ENCODE measurements around the gene PTPRN2.

PTPRN2 gene

DNA sequence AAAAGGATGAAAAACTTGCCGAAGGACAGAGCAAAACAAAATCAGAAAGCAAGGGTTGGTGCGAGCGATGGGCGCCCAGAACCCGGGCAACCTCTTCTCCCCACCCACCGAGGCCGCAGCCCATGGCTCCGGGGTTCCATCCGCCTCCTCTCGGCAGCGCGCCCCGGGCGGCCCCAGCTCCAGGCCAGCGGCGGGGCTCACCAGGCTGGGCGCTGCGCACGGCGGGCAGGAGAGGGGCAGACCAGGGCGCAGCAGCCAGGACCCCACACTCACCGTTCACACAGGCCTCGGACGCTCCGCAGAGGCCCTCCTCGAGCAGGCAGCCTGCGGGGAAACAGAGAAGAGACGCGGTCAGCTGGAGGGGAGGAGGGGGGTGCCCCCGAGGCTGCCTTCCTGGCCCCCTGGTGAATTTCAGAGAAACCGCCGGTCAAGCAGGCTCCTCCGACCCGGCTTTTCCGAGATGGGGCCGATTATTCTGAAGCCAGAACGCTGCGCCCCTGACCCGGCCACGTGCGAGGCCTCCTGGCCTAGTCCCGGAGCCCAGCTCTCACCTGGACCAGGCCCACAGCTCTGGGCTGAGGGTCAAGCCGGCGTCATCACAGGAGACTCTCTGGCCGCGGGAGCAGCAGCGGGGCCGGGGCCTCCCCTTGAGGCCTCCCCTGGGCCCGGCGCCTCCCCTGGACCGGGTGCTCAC lies 98.0 kb downstream of the PTPRN2 start:
- DNase-seq (ENCODE audit: low spot score), result no peak

GRCh38 chr7:158488181-158488971 lies 99.2 kb downstream of the PTPRN2 start:
- DNase-seq (ENCODE audit: low spot score), result no peak

- DNase-seq (ENCODE audit: low spot score), result no peak
These were observed 99.9 kb downstream of the PTPRN2 start for GRCh38 chr7:158487631-158488151.

DNA sequence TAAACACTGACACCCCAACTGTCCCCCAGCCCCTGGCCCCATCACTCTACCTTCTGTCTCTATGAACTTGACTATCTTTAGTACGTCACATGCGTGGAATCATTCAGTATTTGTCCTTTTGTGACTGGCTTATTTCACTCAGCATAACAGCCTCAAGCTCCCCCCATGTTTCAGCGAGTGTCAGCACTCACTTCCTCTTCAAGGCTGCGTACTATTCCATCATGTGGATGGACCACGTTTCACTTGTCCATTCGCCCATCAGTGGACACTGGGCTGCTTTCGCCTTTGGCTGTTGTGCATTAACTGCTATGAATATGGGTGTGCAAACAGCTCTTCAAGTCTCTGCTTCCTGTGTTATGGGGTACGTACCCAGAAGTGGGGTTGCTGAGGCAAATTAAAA lies 100.7 kb downstream of the PTPRN2 start:
- DNase-seq (ENCODE audit: low spot score), result no peak

- no peak for DNase-seq (ENCODE audit: low spot score)
These were observed 102.7 kb downstream of the PTPRN2 start for GRCh38 chr7:158484801-158485531.

- DNase-seq (ENCODE audit: low spot score), result no peak
These were observed 105.1 kb downstream of the PTPRN2 start for GRCh38 chr7:158482480-158482879.

DNA sequence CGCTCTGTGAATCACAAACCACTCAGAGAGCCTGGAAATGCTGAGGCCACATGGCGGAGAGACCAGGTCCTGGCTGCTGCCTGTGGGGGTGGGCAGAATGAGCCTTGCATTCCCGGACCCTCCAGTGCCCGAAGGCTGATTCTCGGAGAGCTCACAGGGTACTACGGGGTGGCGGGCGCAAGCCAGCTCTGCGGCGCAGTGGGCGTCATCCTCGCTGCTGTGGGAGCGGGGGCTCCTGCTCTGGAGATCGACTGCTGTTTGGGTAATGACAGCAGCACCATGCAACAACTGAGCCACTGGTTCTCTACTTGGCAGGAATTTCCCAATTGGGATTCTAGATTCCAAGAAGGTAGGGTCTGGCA lies 108.0 kb downstream of the PTPRN2 start:
- no peak for DNase-seq (ENCODE audit: low spot score)

- DNase-seq (ENCODE audit: low spot score), result no peak
These were observed 108.5 kb downstream of the PTPRN2 start for GRCh38 chr7:158479021-158479663.

DNA sequence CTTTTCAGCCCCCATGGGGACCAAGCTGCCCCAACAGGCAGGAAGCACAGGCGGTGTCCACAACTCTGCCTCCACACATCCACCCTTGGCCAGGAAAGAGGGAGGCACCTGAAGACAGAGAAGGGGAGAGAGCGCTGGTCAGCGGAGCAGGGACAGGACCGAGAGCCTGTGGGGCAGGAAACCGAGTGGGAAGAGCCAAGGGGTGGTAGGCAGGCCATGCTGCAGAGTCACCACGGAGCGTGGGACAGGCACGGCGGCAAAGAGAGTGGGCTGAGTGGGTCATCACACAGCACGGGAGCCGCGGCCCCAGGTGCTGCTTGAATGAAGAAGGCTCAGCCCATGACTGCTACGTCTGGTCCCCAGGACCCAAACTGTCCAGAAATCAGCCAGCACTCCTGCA lies 109.8 kb downstream of the PTPRN2 start:
- no peak for DNase-seq (ENCODE audit: low spot score)

- DNase-seq (ENCODE audit: low spot score), result no peak
These were observed 111.2 kb downstream of the PTPRN2 start for GRCh38 chr7:158476331-158476932.

DNA sequence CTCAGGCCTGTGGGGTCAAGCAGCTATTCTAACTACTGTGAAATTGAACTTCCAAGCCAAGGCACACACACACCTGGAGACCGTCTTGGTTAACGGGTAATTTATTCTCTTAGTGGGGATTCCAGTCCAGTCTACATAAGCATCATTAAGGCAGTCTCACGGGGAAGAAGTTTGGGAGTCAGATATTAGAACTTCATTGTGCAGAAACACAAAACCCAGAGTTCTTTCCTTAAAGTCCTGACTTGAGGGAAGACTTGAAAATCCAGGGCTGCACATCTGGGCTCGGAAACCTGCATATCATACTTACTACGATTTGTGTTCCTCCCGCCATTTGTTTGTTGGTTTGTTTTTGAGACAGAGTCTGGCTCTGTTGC lies 112.0 kb downstream of the PTPRN2 start:
- no peak for DNase-seq (ENCODE audit: low spot score)

GRCh38 chr7:158475036-158475678 lies 112.5 kb downstream of the PTPRN2 start:
- DNase-seq (ENCODE audit: low spot score), result no peak

GRCh38 chr7:158474488-158474887 lies 113.1 kb downstream of the PTPRN2 start:
- DNase-seq (ENCODE audit: low spot score), result no peak

- DNase-seq (ENCODE audit: low spot score), result no peak
These were observed 113.7 kb downstream of the PTPRN2 start for GRCh38 chr7:158473946-158474345.

- DNase-seq (ENCODE audit: low spot score), result no peak
These were observed 114.4 kb downstream of the PTPRN2 start for GRCh38 chr7:158473221-158473620.

GRCh38 chr7:158472596-158472995 lies 115.0 kb downstream of the PTPRN2 start:
- DNase-seq (ENCODE audit: low spot score), result no peak

DNA sequence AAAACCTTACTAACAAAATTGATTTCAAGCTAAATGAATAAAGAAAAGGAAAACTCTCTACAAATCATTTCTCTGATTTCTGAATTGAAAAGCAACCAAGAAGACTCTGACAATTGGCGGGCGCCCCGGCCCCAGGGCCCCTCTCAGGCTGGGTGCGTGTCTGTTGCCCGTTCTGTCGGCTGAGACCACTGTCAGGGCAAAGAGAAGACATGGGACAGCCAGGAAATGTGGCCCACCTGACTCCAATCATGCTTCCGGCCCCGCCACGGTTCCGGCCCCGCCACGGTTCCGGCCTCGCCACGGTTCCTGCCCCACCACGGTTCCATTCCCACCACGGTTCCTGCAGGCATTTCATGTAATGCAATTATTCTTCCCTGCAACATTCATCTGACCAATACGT lies 115.9 kb downstream of the PTPRN2 start:
- DNase-seq (ENCODE audit: low spot score), result no peak

DNA sequence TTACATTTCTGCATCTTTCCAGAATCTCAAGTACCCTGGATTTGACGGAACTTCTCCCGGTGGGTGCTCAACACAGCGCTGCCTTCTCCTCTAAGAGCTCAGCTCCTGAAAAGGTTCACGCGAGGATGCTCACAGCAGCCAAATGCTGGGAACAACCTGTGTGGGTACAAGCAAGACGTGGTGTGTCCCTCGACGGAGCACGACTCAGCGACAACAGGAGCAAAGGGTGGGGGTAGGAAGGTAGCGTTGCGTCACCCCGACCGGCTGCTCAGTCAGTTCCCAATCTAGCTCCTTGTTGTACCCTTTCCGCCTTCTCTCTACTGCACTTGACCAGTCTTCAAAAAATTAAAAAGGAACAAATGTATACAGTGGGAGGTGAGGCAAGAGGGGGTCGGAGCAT lies 117.3 kb downstream of the PTPRN2 start:
- no peak for DNase-seq (ENCODE audit: low spot score)

DNA sequence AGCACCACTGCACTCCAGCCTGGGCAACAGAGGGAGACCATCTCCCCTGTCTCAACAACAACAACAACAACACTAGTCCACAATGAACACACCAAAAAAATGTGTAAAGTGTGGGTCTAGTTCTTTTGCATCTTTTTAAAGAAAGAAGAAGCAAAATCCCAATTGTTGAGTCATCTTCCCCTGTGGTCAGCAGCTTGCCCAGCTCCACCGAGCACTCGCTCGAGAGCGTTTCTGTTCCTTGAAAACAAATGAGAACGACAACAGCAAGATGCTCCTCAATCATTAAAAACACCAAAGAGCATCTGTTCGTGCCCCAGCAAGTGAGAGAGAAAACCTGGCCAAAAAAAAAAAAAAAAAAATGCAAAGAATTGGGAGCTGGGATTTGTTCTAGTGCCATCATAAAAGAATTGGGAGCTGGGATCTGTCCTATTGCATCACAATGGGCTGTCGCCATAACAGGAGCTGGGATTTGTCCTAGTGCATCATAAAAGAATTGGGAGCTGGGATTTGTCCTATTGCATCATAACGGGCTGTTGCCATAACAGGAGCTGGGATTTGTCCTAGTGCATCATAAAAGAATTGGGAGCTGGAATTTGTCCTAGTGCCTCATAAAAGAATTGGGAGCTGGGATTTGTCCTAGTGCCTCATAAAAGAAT lies 118.1 kb downstream of the PTPRN2 start:
- no peak for DNase-seq (ENCODE audit: low spot score)

GRCh38 chr7:158468700-158469296 lies 118.8 kb downstream of the PTPRN2 start:
- DNase-seq (ENCODE audit: low spot score), result no peak

Data from LoVo (cell line).